GM18502 (cell line): ENCODE data around the gene CHERP.
"Not testable (repeated sequence)": the region's sequence is repeated elsewhere in the genome, so short reads cannot be mapped to it uniquely, and the experiment has no call there.

ENCODE experiments used
- ATAC-seq: cut with Tn5 transposase; IDR thresholded peaks from one replicate; pipeline ENCODE4 v1.9.1; 2021; ENCODE audit warnings: mild to moderate bottlenecking; ENCODE audit not compliant: unreplicated experiment, poor library complexity

Gene CHERP

GRCh38 chr19:16543734-16544133 is 1.5 kb upstream of the CHERP start:
- ATAC-seq: not testable (repeated sequence)

GRCh38 chr19:16542910-16543472 is 754 bp upstream of the CHERP start:
- ATAC-seq: peak; percentile 15

- ATAC-seq: peak; percentile 8
Observed at GRCh38 chr19:16541526-16542044, 652 bp downstream of the CHERP start.

GRCh38 chr19:16540948-16541347 is 1.3 kb downstream of the CHERP start:
- no peak for ATAC-seq

- ATAC-seq: no peak
Observed at GRCh38 chr19:16537111-16537510, 5.1 kb downstream of the CHERP start.

- ATAC-seq: no peak
Observed at GRCh38 chr19:16536130-16536529, 6.1 kb downstream of the CHERP start.

GRCh38 chr19:16535381-16535780 is 6.9 kb downstream of the CHERP start:
- no peak for ATAC-seq

- ATAC-seq: no peak
Observed at GRCh38 chr19:16532440-16533234, 9.6 kb downstream of the CHERP start.

- no peak for ATAC-seq
Observed at GRCh38 chr19:16531380-16531669, 10.9 kb downstream of the CHERP start.

- ATAC-seq: no peak
Observed at GRCh38 chr19:16530540-16531379, 11.5 kb downstream of the CHERP start.

GRCh38 chr19:16529466-16530144 is 12.6 kb downstream of the CHERP start:
- ATAC-seq: no peak

GRCh38 chr19:16527971-16528521 is 14.2 kb downstream of the CHERP start:
- no peak for ATAC-seq

- ATAC-seq: no peak
Observed at GRCh38 chr19:16527334-16527935, 14.8 kb downstream of the CHERP start.

- ATAC-seq: no peak
Observed at GRCh38 chr19:16525751-16526481, 16.3 kb downstream of the CHERP start.

GRCh38 chr19:16524991-16525734 is 17.1 kb downstream of the CHERP start:
- ATAC-seq: no peak

- ATAC-seq: no peak
Observed at GRCh38 chr19:16522559-16523377, 19.5 kb downstream of the CHERP start.

- no peak for ATAC-seq
Observed at GRCh38 chr19:16521715-16522289, 20.4 kb downstream of the CHERP start.
